Thoracic aorta (tissue), 2 donors: ENCODE results near the gene RALGDS. TPM values are rescaled to one million over a fixed set of nuclear protein-coding genes. Genes with fewer than 3 reads are reported as not detected.

ENCODE experiments used
- ATAC-seq: fragments of 150-250 bp; one replicate; pipeline ENCODE4 v1.8.0; 2017; ENCODE audit warnings: low read depth; ENCODE audit not compliant: insufficient number of reproducible peaks, low FRiP score
- DNase-seq: peaks from one replicate; pipeline ENCODE4 v3.0.0-alpha.2; 2020; ENCODE audit warnings: low spot score
- H3K27ac ChIP-seq, 2 donors: fragments of 200-600 bp; sonication (generic); 1 replicate in 1 of 2; 2 replicates in 1 of 2; pipeline ENCODE4 v1.5.1; 2016; ENCODE audit warnings: mild to moderate bottlenecking in 2 of 2, moderate library complexity in 2 of 2
- H3K27me3 ChIP-seq: fragments of 200-600 bp; sonication (generic); replicated peaks from 2 replicates; pipeline ENCODE4 v1.6.0; 2016; ENCODE audit warnings: mild to moderate bottlenecking; ENCODE audit not compliant: insufficient read depth
- H3K36me3 ChIP-seq: fragments of 200-600 bp; sonication (generic); one replicate; pipeline ENCODE4 v1.5.1; 2016
- H3K4me1 ChIP-seq, 2 donors: fragments of 200-600 bp; sonication (generic); 1 replicate in 1 of 2; 2 replicates in 1 of 2; pipeline versions ENCODE4 v1.5.1 to v1.6.0; 2016; ENCODE audit warnings: low read depth in 2 of 2, mild to moderate bottlenecking in 1 of 2; ENCODE audit not compliant: control insufficient read depth in 1 of 2
- H3K4me3 ChIP-seq: fragments of 200-600 bp; sonication (generic); 2 replicates; pipeline ENCODE4 v1.5.1; 2016; ENCODE audit warnings: mild to moderate bottlenecking
- H3K9me3 ChIP-seq: fragments of 200-600 bp; sonication (generic); 2 replicates; pipeline ENCODE4 v1.5.1; 2016
- CTCF ChIP-seq: fragments of 200-600 bp; sonication (generic); IDR thresholded peaks from one replicate; pipeline ENCODE4 v1.5.1; 2019; ENCODE audit warnings: antibody characterized with exemption
- total RNA-seq, 2 donors: library from RNA; depleted of rRNA; stranded (reverse); fragments of >200 nt; gene quantifications; one replicate each; pipeline versions ENCODE4 v1.1.0 to v1.2.3, GENCODE V29; 2016

RALGDS gene
- total RNA-seq, 2 donors from 2014 or later = 30.3 to 98.8 TPM

- H3K27me3 ChIP-seq = no peaks in the 10 kb centered on the region
- H3K9me3 ChIP-seq = no peaks in the 10 kb centered on the region
- H3K27ac ChIP-seq = no peak overlapping the region
- no peak for DNase-seq
- ATAC-seq = no peak
- no peak for TF ChIP-seq CTCF
- H3K36me3 ChIP-seq = peaks cover 51% of the 10 kb centered on the region
- no peak overlapping the region for H3K4me3 ChIP-seq
- no peaks in the 10 kb centered on the region for H3K4me1 ChIP-seq
Measured at GRCh38 chr9:133049043-133049442, 72.0 kb downstream of the RALGDS start.

- Histone ChIP-seq H3K4me3 (no peak overlapping the region), H3K27ac (no peak overlapping the region), H3K36me3 (peaks cover 50% of the 10 kb centered on the region), H3K27me3 (no peaks in the 10 kb centered on the region), H3K9me3 (no peaks in the 10 kb centered on the region), H3K4me1 (no peaks in the 10 kb centered on the region)
- ATAC-seq (no peak), DNase-seq (no peak)
- no peak for TF ChIP-seq CTCF
Measured at GRCh38 chr9:133048595-133048994, 72.4 kb downstream of the RALGDS start.

Other genes with a start within 250 kb of the RALGDS start
- under 1 TPM; 0.42 to 0.54 TPM for gene AK8, start 243.0 kb downstream of the RALGDS start, total RNA-seq
- gene SPACA9, start 242.3 kb downstream of the RALGDS start, total RNA-seq = 1 to 10 TPM; 2.2 to 8.1 TPM
- gene TSC1, start 176.6 kb downstream of the RALGDS start, total RNA-seq = 10 to 100 TPM; 36.1 to 65.4 TPM
- gene GFI1B, start 142.5 kb downstream of the RALGDS start, total RNA-seq = not detected
- gene GTF3C5, start 90.2 kb downstream of the RALGDS start, total RNA-seq = 10 to 100 TPM; 40.6 to 54.3 TPM
- 1 to 10 TPM in 1 of 2 donors, under 1 TPM in 1; 0.78 to 5.3 TPM for gene CEL, start 59.3 kb downstream of the RALGDS start, total RNA-seq
- 10 to 100 TPM; 45.5 to 46.8 TPM for gene GBGT1, start 42.7 kb upstream of the RALGDS start, total RNA-seq
- gene OBP2B, start 88.0 kb upstream of the RALGDS start, total RNA-seq = not detected
- gene ABO, start 154.0 kb upstream of the RALGDS start, total RNA-seq = under 1 TPM; 0.14 to 0.21 TPM
- 10 to 100 TPM; 11.6 to 46.1 TPM for gene SURF6, start 214.9 kb upstream of the RALGDS start, total RNA-seq
- 10 to 100 TPM; 50.0 to 51.2 TPM for gene MED22, start 226.9 kb upstream of the RALGDS start, total RNA-seq
- gene RPL7A, start 227.0 kb upstream of the RALGDS start, total RNA-seq = 100 to 1,000 TPM; 889 to 895 TPM
- 10 to 100 TPM; 47.6 to 66.6 TPM for gene SURF1, start 235.2 kb upstream of the RALGDS start, total RNA-seq
- 10 to 100 TPM in 1 of 2 donors, 1 to 10 TPM in 1; 7.0 to 13.3 TPM for gene SURF2, start 235.3 kb upstream of the RALGDS start, total RNA-seq